Cerebellar nuclear complex (tissue), 1 donor: ENCODE data around the gene LRRK1.

Experiments used
- DNase-seq, 2 experiments: peaks; one replicate each; lab custom pipeline; 2025; lab: John Stamatoyannopoulos, UW

Gene LRRK1

DNA sequence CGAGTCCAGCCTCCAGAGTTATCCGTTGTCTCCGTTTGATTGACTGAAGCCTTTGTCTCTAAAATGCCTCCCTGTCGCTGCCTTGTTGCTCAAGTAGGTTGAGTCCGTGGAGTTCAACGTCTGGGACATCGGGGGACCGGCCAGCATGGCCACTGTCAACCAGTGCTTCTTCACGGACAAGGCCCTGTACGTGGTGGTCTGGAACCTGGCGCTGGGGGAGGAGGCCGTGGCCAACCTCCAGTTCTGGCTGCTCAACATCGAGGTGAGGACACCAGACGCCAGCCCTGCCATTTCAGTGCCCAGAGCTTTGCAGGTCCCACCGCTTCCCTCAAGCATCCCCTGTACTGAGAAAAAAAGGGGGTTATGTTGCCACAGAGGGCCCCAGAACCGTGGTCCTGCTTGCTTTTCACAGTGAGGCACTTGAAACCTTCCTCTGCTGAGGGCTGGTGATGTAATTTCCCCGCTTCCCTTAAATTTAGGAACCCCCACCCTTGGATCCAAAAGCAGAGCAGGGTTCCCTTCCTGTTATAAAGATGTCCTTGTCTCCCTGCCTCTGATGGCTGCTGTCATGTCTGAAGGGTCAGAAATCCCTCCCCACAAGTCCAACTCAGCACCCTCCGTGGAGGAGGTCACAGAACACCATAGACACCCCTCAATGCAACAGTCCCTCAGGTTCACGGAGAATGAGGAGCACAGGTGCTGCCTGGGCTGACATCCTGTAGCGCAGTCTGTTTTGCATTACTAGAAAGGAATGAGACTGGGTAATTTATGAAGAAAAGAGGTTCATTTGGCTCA lies 105.7 kb downstream of the LRRK1 start:
- DNase-seq = no peak

- no peak for DNase-seq
Measured at GRCh38 chr15:101025501-101025885, 106.3 kb downstream of the LRRK1 start.

DNA sequence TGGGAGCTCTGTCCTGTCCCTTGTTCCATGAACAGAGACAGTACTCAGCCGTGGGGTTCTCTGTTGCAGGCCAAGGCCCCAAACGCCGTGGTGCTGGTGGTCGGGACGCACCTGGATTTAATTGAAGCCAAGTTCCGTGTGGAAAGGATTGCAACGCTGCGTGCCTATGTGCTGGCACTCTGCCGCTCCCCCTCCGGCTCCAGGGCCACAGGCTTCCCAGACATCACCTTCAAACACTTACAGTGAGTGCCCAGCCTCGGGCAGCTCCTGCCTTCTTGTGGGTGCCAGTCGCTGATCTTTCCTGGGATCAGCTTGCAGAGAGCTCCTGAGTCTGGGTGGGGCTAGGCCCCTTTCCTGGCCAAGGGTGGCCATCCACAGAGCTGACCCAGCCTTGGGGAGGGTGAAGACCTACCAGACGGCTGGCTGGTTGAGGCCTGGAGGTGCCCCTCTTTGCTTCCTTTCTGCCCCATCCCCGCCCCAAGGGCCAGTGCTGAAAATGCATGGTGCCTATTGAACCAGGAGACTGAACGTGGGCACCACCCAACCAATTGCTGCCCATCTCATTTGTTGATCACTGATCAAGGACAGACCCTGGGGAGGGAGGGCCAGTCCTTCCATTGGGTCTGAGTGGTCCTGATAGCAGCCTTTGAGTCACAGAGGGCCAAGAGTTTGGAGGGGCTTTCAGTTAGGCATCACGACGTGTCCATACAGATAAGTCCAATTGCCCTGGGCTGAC lies 106.9 kb downstream of the LRRK1 start:
- DNase-seq = no peak

GRCh38 chr15:101026656-101027272 lies 107.6 kb downstream of the LRRK1 start:
- DNase-seq = no peak

GRCh38 chr15:101027273-101027901 lies 108.2 kb downstream of the LRRK1 start:
- DNase-seq = no peak

DNA sequence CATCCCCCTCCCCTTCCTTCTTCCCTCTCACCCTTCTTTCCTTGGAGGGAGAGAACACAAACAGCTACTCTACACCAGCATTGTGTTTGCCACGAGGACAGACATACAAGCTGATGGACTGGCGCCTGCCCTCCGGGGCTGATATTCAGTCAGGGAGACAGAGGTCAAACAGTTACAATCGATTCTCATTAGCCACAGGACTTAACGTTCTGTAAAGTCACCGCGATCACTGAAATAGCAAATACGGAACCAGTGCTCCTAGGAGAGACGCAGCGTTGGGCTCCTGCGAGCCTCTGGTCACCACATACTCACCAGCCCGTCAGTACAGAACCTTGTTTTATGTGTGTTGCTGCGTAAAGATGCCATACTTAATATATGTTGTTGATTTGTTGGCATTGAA lies 108.8 kb downstream of the LRRK1 start:
- no peak for DNase-seq

DNA sequence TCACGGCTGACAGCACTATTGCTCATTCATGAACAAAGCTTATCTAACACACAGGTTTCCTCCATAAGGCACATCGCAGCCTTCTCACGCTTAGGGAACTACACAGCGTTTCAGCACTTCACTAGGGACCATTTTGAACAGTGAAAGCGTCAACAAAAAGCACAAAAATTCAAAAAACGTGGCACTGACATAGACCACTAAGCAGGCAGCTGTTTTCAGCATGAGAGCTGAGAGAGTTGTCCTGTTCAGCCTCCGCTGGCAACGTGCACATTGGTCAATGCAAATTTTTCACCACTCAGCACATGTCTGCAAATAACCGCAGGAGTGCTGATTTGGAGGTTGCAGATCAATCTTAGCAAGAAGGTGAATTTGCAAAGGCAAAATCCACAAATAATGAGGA lies 109.2 kb downstream of the LRRK1 start:
- DNase-seq = no peak

GRCh38 chr15:101028772-101029438 lies 109.7 kb downstream of the LRRK1 start:
- DNase-seq = no peak

DNA sequence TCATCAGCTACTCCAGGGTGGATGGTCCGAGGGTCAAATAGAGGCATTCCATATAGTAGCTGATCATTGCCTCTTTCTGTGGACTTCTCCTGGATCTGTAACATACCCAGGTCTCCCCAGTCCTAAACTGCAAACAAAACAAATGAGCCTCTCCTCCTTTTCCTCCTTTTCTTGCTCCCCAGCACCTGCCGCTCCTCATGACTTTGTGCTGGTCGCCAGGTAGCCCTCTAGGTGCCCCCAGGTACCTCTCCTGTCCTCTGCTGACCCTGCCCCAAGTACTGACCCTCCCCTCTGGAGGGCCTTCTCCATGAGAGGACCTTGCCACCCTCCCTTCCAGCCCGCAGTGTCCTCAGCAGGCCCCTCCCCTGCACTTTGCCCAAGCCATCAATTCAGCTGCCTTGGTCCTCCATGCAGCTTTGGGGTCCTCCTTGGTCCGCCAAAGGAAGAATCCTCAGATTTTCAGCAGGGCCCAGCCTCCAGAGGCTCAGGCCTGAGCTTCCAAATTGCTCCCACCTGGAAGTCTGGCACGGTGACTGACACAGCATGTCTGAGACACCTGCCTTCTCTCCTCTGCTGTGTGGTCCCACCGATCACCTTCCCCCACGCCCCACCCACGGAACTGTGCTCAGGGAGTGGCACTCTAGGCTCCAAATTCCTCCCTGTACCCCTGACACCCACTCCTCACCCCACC lies 111.0 kb downstream of the LRRK1 start:
- DNase-seq = no peak

- DNase-seq = no peak
Measured at GRCh38 chr15:101031213-101031612, 112.1 kb downstream of the LRRK1 start.

DNA sequence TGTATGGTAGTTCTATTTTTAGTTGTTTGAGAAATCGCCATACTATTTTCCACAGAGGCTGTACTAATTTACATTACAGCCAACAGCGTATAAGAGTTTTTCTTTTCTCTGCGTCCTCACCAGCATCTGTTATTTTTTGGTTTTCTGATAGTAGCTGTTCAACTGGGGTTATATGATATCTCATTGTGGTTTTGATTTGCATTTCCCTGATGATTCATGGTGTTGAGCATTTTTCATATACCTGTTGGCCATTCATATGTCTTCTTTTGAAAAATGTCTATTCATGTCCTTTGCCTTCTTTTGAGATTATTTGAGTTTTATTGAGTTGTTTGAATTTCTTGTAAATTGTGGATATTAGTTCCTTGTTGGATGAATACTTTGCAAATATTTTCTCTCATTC lies 114.6 kb downstream of the LRRK1 start:
- DNase-seq = no peak

DNA sequence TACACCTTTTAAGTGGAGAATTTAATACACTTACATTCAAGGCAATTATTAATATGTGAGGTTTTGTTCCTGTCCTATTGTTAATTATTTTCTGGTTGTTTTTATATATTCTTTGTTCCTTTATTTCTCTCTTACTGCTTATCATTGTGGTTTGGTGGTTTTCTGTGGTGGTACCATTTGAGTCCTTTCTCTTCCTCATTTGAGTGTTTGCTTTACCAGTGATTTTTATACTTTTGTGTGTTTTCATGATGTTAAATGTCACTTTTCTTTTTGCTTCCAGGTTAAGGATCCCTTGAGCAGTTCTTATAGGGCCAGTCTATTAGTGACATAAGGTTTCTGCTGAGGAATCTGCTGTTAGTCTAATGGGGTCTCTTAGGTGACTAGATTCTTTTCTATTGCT lies 116.5 kb downstream of the LRRK1 start:
- DNase-seq = no peak

- no peak for DNase-seq
Measured at GRCh38 chr15:101036189-101036588, 117.0 kb downstream of the LRRK1 start.

GRCh38 chr15:101037090-101037830 lies 118.1 kb downstream of the LRRK1 start:
- no peak for DNase-seq

DNA sequence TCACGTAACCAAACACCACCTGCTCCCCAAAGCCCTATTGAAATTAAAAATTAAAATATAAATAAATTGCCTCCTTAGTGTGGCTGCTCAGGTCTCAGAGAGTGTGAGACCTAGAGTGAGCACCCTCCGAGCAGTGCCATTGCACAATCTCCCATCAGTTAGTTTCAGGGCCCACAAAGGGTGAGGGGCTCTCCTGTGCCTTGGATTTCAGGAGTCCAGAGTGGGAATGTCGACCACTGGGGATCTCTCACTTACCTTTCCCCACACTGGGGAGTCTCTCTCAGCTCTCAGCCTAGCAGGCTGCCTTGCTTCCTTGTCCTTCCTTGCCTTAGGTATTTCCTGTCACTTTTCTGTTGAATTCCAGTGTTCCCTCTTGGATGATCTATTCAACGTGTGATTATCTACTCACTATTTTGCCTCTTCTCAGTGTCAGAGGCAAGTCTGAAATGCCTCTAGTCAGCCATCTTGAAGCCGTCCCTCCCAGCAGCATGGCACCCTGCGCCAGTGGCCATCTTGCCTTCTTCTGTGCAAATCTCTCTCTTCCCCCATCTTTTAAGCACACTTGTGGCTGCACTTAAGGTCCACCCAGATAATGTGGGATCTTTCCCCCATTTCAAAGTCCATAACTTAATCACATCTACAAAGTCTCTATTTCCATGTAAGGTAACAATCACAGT lies 119.3 kb downstream of the LRRK1 start:
- no peak for DNase-seq

GRCh38 chr15:101039461-101039860 lies 120.3 kb downstream of the LRRK1 start:
- DNase-seq = no peak

DNA sequence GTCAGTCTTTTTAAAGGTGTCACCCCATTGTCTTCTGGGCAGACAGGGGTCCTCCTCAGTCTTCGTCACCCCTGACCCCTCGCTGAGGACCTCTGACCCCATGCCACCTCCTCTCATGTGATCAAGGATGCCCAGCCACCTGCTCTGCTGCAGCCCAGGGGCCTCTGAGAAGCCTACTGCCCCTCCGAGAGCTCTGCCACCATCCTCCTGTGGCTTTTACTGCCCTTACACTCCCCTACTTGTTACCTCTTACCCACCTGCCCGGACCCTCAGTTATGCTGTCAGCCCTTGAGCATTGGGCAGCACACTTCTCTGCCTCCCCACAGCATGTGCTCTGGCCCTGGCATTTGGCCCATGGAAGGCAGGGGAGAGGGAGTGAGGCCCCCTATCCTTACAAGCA lies 123.2 kb downstream of the LRRK1 start:
- no peak for DNase-seq

DNA sequence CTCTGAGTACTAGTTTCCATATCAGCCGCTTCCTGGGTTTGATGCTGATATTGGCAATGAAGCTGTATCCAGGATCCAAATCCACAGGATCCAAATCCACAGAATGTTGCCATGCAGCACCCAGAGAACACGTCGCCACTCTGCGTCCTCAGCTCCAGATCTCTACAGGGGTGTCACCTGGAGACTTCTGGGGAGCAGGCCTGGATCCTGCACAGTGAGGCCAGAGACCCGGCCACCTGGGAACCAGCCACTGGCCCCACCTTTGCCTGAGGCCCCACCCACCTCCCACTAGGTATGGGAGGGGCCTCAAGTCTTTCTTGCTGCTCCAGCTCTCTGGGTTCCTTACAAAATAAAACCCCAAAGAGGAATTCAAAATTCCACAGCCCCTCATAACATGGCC lies 123.9 kb downstream of the LRRK1 start:
- DNase-seq = no peak

DNA sequence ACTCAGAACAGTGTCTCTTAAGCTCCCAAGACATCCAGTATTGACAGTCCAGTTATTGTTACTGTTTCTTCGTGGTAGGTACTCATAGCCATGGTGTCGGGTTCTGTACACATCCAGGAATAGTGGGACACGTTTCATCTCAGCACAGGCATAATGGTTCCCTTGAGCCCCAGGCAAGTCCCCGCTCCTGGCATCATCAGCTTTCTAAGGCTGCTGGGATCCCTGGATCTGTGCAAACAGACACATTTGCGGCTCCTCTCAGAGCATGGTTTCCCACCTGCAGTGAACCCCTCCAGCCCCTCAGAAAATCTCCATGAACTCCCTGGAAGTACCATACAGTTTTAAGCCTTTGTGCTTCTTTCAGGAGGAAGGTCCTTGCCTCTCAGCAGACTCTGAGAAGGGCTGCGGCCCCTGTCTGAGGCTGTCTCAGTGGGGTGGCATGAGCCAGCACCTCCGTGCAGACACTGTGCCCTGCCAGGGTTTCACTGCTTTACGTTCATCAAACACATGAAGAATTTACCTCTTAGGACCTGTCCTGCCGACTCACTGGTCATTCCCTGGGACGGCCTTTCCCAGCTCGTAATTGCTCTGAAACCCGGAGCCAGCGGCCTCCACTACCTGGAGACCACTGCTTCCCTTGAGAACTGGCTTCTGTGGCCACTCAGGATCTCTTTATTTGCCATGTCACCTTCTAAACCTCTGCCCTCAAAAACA lies 124.9 kb downstream of the LRRK1 start:
- no peak for DNase-seq
